LoVo (cell line): ENCODE measurements around the gene GATAD1.
"Not testable (repeated sequence)": the region's sequence is repeated elsewhere in the genome, so short reads cannot be mapped to it uniquely, and the experiment has no call there.

Experiments used
- DNase-seq: peaks from one replicate; pipeline ENCODE4 v3.0.0-alpha.2; 2016; ENCODE audit warnings: low spot score

Gene GATAD1

GRCh38 chr7:92436612-92437445 lies 10.5 kb upstream of the GATAD1 start:
- no peak for DNase-seq

- no peak for DNase-seq
Observed at GRCh38 chr7:92437956-92438491, 9.3 kb upstream of the GATAD1 start.

DNA sequence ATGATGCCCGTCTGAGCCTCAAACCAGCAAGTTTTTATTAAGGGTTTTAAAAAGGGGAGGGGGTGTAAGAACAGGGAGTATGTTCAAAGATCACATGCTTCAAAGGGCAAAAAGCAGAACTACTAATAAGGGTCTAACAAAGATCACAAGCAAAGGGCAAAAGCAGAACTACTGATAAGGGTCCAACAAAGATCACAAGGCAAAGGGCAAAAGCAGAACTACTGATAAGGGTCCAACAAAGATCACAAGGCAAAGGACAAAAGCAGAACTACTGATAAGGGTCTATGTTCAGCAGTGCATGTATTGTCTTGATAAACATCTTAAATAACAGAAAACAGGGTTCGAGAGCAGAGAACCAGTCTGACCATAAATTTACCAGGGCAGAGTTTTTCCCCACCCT lies 4.6 kb upstream of the GATAD1 start:
- not testable (repeated sequence) for DNase-seq

DNA sequence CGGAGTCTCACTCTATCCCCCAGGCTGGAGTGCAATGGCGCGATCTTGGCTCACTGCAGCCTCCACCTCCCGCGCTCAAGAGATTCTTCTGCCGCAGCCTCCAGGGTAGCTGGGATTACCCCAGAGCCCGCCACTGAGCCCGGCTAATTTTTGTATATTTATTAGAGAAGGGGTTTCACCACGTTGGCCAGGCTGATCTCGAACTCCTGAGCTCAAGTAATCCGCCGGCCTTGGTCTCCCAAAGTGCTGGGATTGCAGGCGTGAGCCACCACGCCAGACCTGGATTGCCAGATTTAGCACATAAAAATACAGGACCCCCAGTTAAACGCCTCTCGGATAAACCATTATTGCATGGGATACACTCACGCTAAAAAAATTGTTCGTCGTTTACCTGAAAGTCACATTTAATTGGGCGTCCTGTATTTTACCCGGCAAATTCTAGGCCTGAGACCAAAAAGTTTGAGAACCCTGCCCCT lies 375 bp upstream of the GATAD1 start:
- DNase-seq: no peak

DNA sequence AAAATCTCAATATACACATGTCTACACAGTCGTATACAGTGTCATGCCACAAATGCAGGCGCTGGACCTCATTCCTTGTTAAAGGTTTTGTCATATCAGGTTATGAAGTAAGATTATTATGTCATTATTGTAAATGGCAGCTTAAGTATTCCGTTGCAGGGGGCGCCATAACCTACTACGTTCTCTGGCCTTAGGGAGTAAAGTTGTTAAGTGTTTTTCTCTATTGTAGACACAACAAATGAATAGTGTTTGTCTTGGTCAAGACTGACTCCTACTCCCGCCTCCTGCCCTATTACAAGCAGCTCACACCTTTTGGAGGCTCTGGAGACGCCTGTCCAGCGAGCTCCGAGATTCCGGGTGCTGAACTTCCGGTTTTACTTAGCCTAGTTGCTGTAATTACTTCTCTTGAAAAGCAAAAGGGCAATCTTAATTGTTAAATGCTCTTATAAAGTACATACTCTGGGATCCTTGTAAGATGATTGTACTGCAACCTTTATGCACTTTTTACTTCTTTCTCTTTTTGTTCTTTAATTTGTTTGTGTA lies 994 bp downstream of the GATAD1 start:
- DNase-seq: peak; percentile 69

GRCh38 chr7:92451645-92452044 lies 4.4 kb downstream of the GATAD1 start:
- no peak for DNase-seq

DNA sequence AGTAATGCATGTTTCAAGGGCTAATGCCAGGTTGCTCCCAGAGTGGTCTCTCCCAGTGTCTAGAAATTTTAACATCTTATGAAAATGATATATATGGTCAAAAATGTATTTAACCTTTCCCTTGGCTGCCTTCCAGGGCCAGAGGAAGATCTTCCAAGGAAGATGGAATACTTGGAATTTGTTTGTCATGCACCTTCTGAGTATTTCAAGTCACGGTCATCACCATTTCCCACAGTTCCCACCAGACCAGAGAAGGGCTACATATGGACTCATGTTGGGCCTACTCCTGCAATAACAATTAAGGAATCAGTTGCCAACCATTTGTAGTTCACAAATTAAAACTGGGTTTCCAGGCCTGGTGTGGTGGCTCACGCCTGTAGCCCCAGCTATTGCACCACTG lies 9.0 kb downstream of the GATAD1 start:
- DNase-seq: no peak

DNA sequence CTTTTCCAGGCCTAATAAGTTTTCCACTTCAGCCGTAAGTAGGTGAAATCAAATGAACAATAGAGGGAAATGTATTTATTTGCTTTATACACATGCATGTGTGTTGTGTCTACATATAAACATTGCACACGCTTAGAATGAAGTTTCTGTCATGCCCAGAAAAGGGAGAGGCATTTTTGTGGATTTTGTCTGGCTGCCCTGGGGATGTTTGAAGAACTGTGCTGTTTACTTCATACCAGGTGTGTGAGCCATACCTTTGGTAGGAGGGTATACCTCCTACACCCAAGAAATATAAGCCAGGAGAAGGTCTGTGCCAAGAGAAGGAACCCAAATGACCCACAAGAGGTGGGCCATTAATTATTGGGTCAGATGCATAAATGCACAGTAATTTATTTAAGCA lies 12.8 kb downstream of the GATAD1 start:
- no peak for DNase-seq

DNA sequence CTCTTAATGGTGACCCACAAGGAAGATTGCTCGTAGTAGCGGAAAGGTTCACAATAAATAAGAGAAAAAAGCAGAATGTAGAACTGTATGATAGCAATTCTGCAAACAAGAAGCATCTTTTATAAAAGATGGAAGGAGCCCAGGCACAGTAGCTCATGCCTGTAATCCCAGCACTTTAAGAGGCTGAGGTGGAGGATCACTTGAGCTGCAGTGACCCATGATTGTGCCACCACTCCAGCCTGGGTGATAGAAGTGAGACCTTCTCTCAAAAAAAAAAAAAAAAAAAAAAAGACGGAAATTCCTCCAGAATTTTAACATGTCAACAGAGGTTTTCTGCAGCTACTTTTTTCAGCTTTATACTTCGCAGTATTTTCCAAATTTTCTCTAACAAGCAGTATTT lies 13.2 kb downstream of the GATAD1 start:
- DNase-seq: no peak

DNA sequence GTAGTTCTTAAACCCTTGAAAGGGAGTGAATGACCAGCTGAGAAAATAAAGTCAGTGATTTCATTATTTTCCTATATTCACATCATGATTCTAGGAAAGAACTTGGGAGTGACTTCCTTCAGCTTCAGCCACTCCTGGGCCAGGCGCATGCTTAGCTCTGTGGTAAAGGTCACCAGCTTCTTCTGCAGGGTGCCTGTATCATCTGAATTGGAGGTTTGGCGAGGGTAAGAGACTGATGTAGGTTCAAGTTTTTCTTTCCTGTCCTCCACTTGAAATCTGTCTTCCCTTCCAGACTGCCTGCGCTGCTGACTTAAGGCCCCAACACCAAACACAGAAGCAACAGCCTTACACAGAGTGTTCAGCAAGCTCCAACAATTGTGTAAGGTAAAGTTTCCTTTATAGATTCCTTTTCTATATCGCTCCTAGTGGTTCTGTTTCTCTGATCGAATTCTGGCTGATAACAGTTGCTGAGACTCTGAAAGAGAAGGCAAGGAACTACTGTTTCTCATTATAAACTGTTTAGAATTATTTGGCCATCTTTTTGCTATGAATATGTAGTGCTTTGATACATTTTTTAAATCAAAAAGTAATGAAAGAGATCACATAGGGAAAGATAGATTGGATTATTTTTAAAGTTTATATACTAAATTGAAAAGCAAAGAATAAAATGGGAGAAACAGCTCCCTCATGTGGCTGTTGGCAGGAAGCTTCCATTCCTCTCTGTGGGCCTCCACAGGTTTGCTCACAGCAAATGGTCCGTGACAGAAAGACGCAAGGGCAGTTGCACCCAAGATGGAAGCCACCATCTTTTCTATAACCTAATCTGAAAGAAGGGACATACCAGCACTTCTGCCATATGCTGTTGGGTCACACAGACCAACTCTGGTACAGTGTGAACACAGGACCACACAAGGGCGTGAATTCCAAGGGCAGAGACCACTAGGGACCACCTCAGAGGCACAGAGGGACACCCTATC lies 14.0 kb downstream of the GATAD1 start:
- peak; percentile 40 for DNase-seq

- no peak for DNase-seq
Observed at GRCh38 chr7:92462560-92462959, 15.3 kb downstream of the GATAD1 start.

- no peak for DNase-seq
Observed at GRCh38 chr7:92464515-92464914, 17.2 kb downstream of the GATAD1 start.

DNA sequence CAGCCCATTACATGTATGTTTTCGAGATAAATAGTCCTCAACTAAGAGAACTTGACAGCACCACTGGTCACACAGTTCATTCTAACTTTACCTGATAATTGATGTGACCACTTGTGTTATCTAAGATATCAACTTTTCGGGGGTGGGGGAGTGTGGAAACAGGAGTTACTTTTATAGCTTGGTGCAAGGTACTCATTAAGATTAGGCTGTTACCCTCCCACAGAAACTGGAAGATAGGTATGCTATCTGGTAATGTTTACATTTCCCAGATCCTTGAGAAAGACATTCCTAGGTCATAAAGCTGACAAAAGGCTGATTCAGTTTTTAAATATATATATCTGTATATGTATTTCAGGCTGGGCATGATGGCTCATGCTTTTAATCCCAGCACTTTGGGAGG lies 19.4 kb downstream of the GATAD1 start:
- peak; percentile 20 for DNase-seq

- DNase-seq: not testable (repeated sequence)
Observed at GRCh38 chr7:92468589-92468988, 21.3 kb downstream of the GATAD1 start.

- DNase-seq: peak; percentile 35
Observed at GRCh38 chr7:92473989-92474388, 26.7 kb downstream of the GATAD1 start.

- DNase-seq: not testable (repeated sequence)
Observed at GRCh38 chr7:92475261-92475770, 28.0 kb downstream of the GATAD1 start.

DNA sequence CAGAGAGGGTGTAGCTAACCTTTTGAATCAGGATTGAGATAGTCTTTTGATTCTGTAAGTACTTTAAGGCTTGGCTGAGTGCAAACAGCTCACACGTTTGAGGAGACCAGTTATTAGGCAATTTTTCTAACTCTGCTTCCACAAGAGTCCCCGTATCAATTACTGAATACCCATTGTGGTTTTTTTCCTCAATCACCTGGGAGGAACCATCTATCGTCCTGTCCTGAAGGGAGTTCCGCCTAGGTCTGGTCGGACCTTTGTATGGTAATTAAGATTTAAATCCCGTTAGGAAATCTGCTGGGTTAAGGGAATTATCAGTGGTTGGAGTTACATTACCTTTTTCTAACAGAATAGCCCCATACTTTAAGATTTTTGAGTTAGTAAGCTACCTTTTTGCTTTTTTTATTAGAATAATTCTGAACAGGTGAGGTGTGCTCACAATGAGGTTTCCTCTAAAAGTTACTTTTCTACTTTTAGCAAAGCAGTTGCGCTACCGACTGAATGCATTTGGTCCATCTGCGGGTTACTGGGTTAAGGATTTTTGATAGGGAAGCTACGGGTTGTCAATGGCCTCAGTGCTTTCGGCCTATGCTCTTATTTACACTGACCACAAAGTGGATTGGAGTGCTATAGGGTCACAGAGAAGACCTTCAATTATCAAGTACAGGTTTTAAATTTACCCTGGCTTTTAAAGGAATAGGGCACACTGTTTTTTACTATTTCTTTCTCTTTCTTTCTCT lies 28.7 kb downstream of the GATAD1 start:
- DNase-seq: not testable (repeated sequence)

DNA sequence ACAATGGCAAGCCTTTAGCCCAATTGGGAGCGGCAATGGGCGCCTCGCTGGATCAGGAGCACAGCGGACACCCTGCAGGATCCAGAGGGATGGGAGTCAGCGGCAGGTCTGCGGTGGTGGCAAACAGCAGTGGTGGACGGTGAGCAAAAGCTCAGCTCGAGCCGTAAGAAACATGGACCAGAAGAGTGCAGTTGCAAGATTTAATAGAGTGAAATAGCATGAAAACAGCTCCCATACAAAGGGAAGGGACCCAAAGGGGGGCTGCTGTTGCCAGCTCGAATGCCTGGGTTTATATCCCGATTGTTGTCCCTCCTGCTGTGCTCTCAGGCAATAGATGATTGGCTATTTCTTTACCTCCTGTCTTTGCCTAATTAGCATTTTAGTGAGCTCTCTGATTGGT lies 30.4 kb downstream of the GATAD1 start, which contains the start of gene ERVW-1:
TSS of gene ERVW-1 (minus strand) at position 266 of the 400 bp plus-strand sequence. CDS start 7,565 bp downstream, outside the sequence.
- not testable (repeated sequence) for DNase-seq

DNA sequence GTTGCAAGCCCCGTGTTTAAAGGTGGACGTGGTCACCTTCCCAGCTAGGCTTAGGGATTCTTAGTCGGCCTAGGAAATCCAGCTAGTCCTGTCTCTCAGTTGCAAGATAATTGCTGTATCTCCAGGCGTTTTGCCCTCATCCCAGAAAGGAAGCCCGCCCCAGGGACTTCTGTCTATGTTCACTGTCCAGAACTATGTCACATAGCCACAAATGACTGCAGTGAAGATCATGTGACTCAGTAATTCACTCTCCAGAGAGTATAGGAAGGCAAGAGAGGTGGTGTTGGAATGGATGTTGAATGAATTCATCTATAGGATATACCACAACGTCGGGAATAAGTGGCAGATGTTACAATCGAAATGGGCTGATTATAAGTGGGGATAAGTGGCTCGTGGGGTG lies 30.8 kb downstream of the GATAD1 start:
- DNase-seq: no peak

- DNase-seq: no peak
Observed at GRCh38 chr7:92478711-92479110, 31.4 kb downstream of the GATAD1 start.

- not testable (repeated sequence) for DNase-seq
Observed at GRCh38 chr7:92479146-92479545, 31.9 kb downstream of the GATAD1 start.
